Measurements from ENCODE around the gene RNPS1. TPM values are rescaled to one million over a fixed set of nuclear protein-coding genes. Genes with fewer than 3 reads are reported as not detected.

Gene RNPS1
- total and polyA plus RNA-seq, 2 experiments from 2014 or later = 315 to 384 TPM

- Histone ChIP-seq H4K20me1 (replicated peaks; ENCODE audit: insufficient read depth) (peaks cover 28% of the 10 kb centered on the region), H3K4me3 (no peak overlapping the region), H3K9me2 (ENCODE audit: insufficient read depth) (no peaks in the 10 kb centered on the region), H2AFZ (no peak overlapping the region), H3F3A (replicated peaks; ENCODE audit: low read depth) (peaks cover 58% of the 10 kb centered on the region), H3K4me1 (ENCODE audit: insufficient read depth) (peaks cover 11% of the 10 kb centered on the region; the same call in 1 of the 2 replicates), H3K79me2 (replicated peaks; ENCODE audit: insufficient read depth) (peaks cover 40% of the 10 kb centered on the region), H3K36me3 (ENCODE audit: insufficient read depth) (peaks cover 34% of the 10 kb centered on the region), H3K4me2 (peak overlapping the region; percentile 23; the same call in 1 of the 2 replicates), H3K27ac (ENCODE audit: low read depth) (peak overlapping the region; percentile 97), H3K27me3 (ENCODE audit: insufficient read depth) (no peaks in the 10 kb centered on the region)
- H3K9me3 Mint-ChIP-seq = no peaks in the 10 kb centered on the region
- H3K27me3 Mint-ChIP-seq (ENCODE audit: insufficient read depth, low read depth, poor library complexity) = peaks cover 12% of the 10 kb centered on the region
- no peak for ATAC-seq
- peaks cover 77% of the 10 kb centered on the region for H3K36me3 Mint-ChIP-seq (ENCODE audit: low read depth)
- peak overlapping the region; percentile 12; the same call in 2 of the 3 replicates for H3K4me3 Mint-ChIP-seq
- peak overlapping the region; percentile 27; the same call in 1 of the 2 replicates for H3K27ac Mint-ChIP-seq
- no peak for TF ChIP-seq REST (IDR thresholded peaks at IDR 0.05; ENCODE audit: unreplicated experiment)
- no peak for TF ChIP-seq ETS1 (IDR thresholded peaks at IDR 0.05)
- no peak for TF ChIP-seq ZNF114 (CRISPR knock-in tag; IDR thresholded peaks at IDR 0.05)
- no peak for TF ChIP-seq CREB1 (CRISPR knock-in tag; IDR thresholded peaks at IDR 0.05; ENCODE audit: low read depth)
- TF ChIP-seq POLR2AphosphoS5 (IDR thresholded peaks at IDR 0.05; ENCODE audit: low read depth) = no peak
- no peak for TF ChIP-seq EZH2 (IDR thresholded peaks at IDR 0.05; ENCODE audit: low read depth, unreplicated experiment)
- no peak for TF ChIP-seq ZNF462 (CRISPR knock-in tag; IDR thresholded peaks at IDR 0.05)
- TF ChIP-seq EZH2phosphoT487 (IDR thresholded peaks at IDR 0.05; ENCODE audit: unreplicated experiment) = no peak
- TF ChIP-seq NANOG (IDR thresholded peaks at IDR 0.05; ENCODE audit: borderline replicate concordance) = no peak
- TF ChIP-seq ZNF331 (CRISPR knock-in tag; IDR thresholded peaks at IDR 0.05; ENCODE audit: low read depth) = no peak
- TF ChIP-seq STAT1 (IDR thresholded peaks at IDR 0.05; ENCODE audit: unreplicated experiment) = no peak
- peaks cover 12% of the 10 kb centered on the region for H3K4me1 Mint-ChIP-seq
- no peak for DNase-seq (ENCODE audit: low spot score)
Measured at GRCh38 chr16:2252806-2253148, 15.1 kb downstream of the RNPS1 start.

Data from GM23338 (cell line).